Activated T-cell treated with anti-CD3 and anti-CD28 coated beads for 48 hours (primary cell): ENCODE data around the gene SDSL.

Experiments used
- DNase-seq: peaks from one replicate; pipeline ENCODE4 v3.0.0-alpha.2; 2020; ENCODE audit warnings: low read depth

Gene SDSL

GRCh38 chr12:113468365-113469223 lies 46.4 kb downstream of the SDSL start:
- DNase-seq, result no peak

- DNase-seq, result no peak
These were observed 47.2 kb downstream of the SDSL start for GRCh38 chr12:113469224-113469948.

GRCh38 chr12:113469949-113470743 lies 48.0 kb downstream of the SDSL start:
- DNase-seq, result no peak

GRCh38 chr12:113470871-113471618 lies 48.9 kb downstream of the SDSL start:
- no peak for DNase-seq

GRCh38 chr12:113471619-113472171 lies 49.5 kb downstream of the SDSL start, which contains the start of gene LHX5:
Gene LHX5 (minus strand): TSS chr12:113471871. CDS start chr12:113471498, 373 bp downstream.
- no peak for DNase-seq

- no peak for DNase-seq
These were observed 50.3 kb downstream of the SDSL start for GRCh38 chr12:113472191-113473121.

GRCh38 chr12:113473400-113473799 lies 51.2 kb downstream of the SDSL start:
- no peak for DNase-seq

GRCh38 chr12:113473942-113474341 lies 51.8 kb downstream of the SDSL start:
- no peak for DNase-seq

- no peak for DNase-seq
These were observed 52.7 kb downstream of the SDSL start for GRCh38 chr12:113474635-113475436.

GRCh38 chr12:113475451-113476175 lies 53.4 kb downstream of the SDSL start:
- no peak for DNase-seq

- no peak for DNase-seq
These were observed 54.2 kb downstream of the SDSL start for GRCh38 chr12:113476176-113476986.

- DNase-seq, result no peak
These were observed 55.1 kb downstream of the SDSL start for GRCh38 chr12:113477171-113477841.

GRCh38 chr12:113477842-113478215 lies 55.6 kb downstream of the SDSL start:
- no peak for DNase-seq

- no peak for DNase-seq
These were observed 56.3 kb downstream of the SDSL start for GRCh38 chr12:113478351-113479011.

GRCh38 chr12:113479216-113479589 lies 57.0 kb downstream of the SDSL start:
- DNase-seq, result no peak

- no peak for DNase-seq
These were observed 57.6 kb downstream of the SDSL start for GRCh38 chr12:113479590-113480335.
